GM10266 (cell line): ENCODE results near the gene DDX1.

ENCODE experiments used
- DNase-seq: peaks from one replicate; pipeline ENCODE4 v3.0.0; 2012; ENCODE audit errors: extremely low spot score
- TF ChIP-seq, protein P1 (sequence below): IDR thresholded peaks from 2 replicates; pipeline ENCODE4 v1.5.1; 2012; ENCODE audit warnings: mild to moderate bottlenecking, low read depth; ENCODE audit not compliant: control insufficient read depth, insufficient read depth; ENCODE audit errors: missing control alignments

DDX1 gene

GRCh38 chr2:15662579-15662978 is 70.9 kb downstream of the DDX1 start:
- no peak for DNase-seq
- TF ChIP-seq, protein P1, sequence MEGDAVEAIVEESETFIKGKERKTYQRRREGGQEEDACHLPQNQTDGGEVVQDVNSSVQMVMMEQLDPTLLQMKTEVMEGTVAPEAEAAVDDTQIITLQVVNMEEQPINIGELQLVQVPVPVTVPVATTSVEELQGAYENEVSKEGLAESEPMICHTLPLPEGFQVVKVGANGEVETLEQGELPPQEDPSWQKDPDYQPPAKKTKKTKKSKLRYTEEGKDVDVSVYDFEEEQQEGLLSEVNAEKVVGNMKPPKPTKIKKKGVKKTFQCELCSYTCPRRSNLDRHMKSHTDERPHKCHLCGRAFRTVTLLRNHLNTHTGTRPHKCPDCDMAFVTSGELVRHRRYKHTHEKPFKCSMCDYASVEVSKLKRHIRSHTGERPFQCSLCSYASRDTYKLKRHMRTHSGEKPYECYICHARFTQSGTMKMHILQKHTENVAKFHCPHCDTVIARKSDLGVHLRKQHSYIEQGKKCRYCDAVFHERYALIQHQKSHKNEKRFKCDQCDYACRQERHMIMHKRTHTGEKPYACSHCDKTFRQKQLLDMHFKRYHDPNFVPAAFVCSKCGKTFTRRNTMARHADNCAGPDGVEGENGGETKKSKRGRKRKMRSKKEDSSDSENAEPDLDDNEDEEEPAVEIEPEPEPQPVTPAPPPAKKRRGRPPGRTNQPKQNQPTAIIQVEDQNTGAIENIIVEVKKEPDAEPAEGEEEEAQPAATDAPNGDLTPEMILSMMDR = no peak

DNA sequence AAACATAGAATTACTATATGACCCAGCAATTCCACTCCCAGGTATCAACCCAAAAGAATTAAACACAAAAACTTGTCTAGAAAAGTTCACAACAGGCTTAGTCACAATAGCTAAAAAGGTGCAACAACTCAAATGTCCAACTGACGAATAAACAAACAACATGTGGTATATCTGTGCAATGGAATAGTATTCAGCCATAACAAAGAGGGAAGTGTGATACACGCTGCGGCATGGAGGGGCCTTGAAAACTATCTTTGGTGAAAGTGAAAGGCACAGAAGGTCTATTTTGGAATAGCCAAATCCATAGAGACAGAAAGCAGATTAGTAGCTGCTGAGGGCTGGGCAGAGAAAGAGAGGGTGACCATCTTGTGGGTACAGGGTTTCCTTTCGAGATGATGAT is 72.1 kb downstream of the DDX1 start:
- TF ChIP-seq, protein P1 = no peak

DNA sequence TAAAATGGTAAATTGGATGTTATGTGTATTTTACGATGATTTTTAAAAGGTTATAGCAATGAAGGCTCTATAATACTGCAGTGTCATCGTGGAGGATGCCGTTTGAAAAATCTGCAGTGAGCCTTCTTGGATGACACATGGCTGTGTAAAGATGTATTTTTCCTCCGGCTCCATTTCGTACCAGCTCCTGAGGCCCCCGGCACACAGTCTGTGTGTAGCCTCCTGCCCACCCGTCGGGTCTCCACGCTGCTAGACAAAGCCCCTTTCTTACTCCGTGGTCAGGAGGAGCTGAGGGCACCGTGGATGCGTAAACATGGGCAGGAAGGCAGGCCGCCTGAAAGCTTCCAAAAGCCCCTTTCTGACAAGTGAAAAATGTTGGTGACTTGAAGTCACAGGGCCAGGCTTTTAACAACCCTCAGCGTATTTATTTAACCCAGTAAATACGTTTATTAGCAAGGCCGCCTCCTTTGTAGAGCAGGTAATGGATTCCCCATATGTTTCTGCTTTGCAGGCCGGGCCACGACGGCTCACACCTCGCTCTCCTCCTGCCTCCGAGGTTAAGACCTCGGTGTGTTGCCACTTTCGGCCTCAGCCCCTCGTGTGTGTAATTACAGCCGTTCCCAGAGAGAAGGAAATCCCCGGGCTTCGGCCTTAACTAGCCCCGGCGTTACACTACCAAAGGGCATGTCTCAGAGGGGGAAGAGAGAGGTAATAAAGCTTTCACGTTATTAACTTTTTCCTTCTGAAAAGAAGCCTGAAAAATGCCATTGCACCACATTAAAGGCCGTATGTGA is 72.8 kb downstream of the DDX1 start:
- TF ChIP-seq, protein P1 = no peak

More for the DNA sequence above, 72.1 kb downstream of the DDX1 start:
- DNase-seq = no peak

GRCh38 chr2:15665067-15665942 is 73.6 kb downstream of the DDX1 start:
- no peak for DNase-seq

More for the DNA sequence above, 72.8 kb downstream of the DDX1 start:
- DNase-seq = no peak

DNA sequence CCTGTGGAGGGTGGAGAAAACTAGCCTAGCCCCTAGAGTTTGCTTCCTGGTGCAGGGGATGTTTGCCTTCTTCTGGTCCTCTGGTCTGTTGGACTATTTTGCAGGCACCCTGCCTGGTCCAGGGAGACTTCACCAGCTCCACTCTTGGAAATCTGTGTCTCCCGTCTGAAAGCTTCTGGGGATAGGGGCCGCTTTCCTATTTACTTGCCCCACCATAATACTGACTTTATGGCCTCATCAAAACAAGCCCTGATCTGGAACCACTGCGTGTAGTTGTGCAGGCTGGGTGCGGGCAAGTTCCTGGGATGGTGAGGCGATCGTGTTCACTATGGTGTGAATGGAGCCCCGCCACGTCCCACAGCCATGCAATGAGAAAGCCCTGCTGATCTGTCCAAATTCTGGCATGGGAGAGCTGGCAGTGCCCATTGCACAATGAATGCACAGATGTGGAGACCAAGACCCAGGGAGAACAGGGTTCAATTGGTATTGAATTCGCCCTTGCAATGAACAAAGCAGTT is 74.3 kb downstream of the DDX1 start:
- TF ChIP-seq, protein P1 = no peak
- no peak for DNase-seq

More at GRCh38 chr2:15665067-15665942, 73.6 kb downstream of the DDX1 start:
- TF ChIP-seq, protein P1 = no peak

DNA sequence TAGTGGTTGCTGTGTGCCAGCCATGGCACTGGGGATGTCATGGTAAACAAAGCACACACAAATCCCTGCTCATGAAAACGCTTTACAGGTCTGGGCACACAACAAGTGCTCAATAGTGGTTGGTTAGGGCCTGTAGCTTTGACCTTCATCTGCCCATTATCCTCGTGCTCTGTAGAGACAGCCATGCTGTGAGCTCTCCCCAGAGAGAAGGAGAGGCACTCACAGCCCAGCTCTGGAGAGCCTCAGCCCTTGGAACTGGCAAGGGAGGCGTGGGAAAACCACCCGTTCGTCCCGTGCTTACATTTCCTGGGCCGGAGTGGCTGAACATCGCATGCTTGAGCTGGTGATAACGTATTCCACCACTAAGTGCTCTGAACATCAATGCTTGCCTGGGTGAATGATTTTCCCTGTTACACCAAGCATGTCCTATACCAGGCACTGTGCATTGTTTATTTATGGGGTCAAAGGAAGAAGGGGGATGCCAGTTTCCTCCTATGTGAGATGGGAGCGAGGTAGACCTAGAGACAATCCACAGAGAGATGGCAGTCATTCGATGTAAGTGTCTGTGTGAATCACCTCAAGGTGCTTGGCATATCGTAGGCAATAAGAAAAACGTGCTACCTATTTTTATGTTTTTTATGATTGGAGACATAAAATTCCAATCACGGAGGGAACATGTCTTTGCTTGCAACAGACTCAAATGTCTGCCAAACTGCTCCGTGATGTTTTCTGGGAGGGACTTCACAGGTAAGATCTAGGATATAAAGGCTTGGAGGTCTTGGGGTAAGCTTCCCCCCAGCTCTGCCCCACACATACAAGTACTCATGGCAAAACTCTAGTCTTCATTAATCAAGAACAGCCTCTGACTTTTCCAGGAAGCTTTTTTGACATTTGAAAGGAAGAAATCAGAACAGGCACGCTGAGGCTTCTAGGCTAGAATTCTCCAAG is 75.5 kb downstream of the DDX1 start:
- DNase-seq = no peak
- TF ChIP-seq, protein P1 = no peak
